Activated T-cell treated with anti-CD3 and anti-CD28 coated beads, Interleukin-2, amount 50 U/mL, for 4 hours (primary cell): ENCODE measurements around the gene METTL9. TPM values are rescaled to one million over a fixed set of nuclear protein-coding genes. Genes with fewer than 3 reads are reported as not detected.

Experiments used
- ATAC-seq, 2 donors: fragments of 200-7000 bp; cut with Tn5 transposase; one replicate each; pipeline ENCODE4 v1.10.0; 2021
- DNase-seq: peaks from one replicate; pipeline ENCODE4 v3.0.0-alpha.2; 2020
- H3K27me3 Mint-ChIP-seq: one replicate; pipeline ENCODE4 v1.8.0; 2021; ENCODE audit warnings: low read depth, mixed read lengths
- H3K36me3 Mint-ChIP-seq: one replicate; pipeline ENCODE4 v1.8.0; 2022; ENCODE audit warnings: mixed read lengths; ENCODE audit not compliant: insufficient read depth
- H3K4me1 Mint-ChIP-seq: one replicate; pipeline ENCODE4 v1.8.0; 2021; ENCODE audit warnings: low read depth, mixed read lengths
- H3K4me3 Mint-ChIP-seq: one replicate; pipeline ENCODE4 v1.8.0; 2021; ENCODE audit warnings: mild to moderate bottlenecking, moderate library complexity, mixed read lengths
- H3K9me3 Mint-ChIP-seq: one replicate; pipeline ENCODE4 v1.8.0; 2021; ENCODE audit warnings: mixed read lengths
- total RNA-seq, 3 donors: library from RNA; stranded (reverse); gene quantifications; one replicate each; pipeline ENCODE4 v1.2.1, GENCODE V29; 2021

METTL9 gene
- total RNA-seq, 3 donors from 2014 or later, result 66.4 to 75.8 (median 69.3) TPM

GRCh38 chr16:21610766-21611165, 11.4 kb downstream of the METTL9 start:
- Mint-ChIP-seq H3K9me3 (no peaks in the 10 kb centered on the region), H3K36me3 (peaks cover 1% of the 10 kb centered on the region), H3K4me1 (peaks cover 78% of the 10 kb centered on the region), H3K4me3 (no peak overlapping the region), H3K27me3 (no peaks in the 10 kb centered on the region)
- ATAC-seq (no peak), DNase-seq (no peak)

GRCh38 chr16:21611198-21611555, 11.8 kb downstream of the METTL9 start:
- no peaks in the 10 kb centered on the region for H3K9me3 Mint-ChIP-seq
- H3K36me3 Mint-ChIP-seq, result peaks cover 1% of the 10 kb centered on the region
- ATAC-seq, result no peak
- H3K27me3 Mint-ChIP-seq, result no peaks in the 10 kb centered on the region
- H3K4me3 Mint-ChIP-seq, result no peak overlapping the region
- DNase-seq, result no peak
- H3K4me1 Mint-ChIP-seq, result peaks cover 80% of the 10 kb centered on the region

- Mint-ChIP-seq H3K27me3 (no peaks in the 10 kb centered on the region), H3K9me3 (no peaks in the 10 kb centered on the region), H3K36me3 (peaks cover 1% of the 10 kb centered on the region), H3K4me1 (peaks cover 86% of the 10 kb centered on the region), H3K4me3 (peak overlapping the region; percentile 33)
- DNase-seq, result no peak
- ATAC-seq, result peak; percentile 61 to 75
Measured at GRCh38 chr16:21611556-21612384, 12.4 kb downstream of the METTL9 start.

GRCh38 chr16:21613361-21613760, 14.0 kb downstream of the METTL9 start:
- peaks cover 78% of the 10 kb centered on the region for H3K4me1 Mint-ChIP-seq
- no peaks in the 10 kb centered on the region for H3K27me3 Mint-ChIP-seq
- DNase-seq (no peak), ATAC-seq (no peak)
- H3K4me3 Mint-ChIP-seq, result no peak overlapping the region
- H3K9me3 Mint-ChIP-seq, result no peaks in the 10 kb centered on the region
- peaks cover 4% of the 10 kb centered on the region for H3K36me3 Mint-ChIP-seq

- Mint-ChIP-seq H3K36me3 (peaks cover 4% of the 10 kb centered on the region), H3K4me3 (no peak overlapping the region), H3K4me1 (peaks cover 74% of the 10 kb centered on the region), H3K27me3 (no peaks in the 10 kb centered on the region), H3K9me3 (no peaks in the 10 kb centered on the region)
- no peak for DNase-seq
- no peak for ATAC-seq
Measured at GRCh38 chr16:21613781-21614180, 14.4 kb downstream of the METTL9 start.

GRCh38 chr16:21614896-21615295, 15.5 kb downstream of the METTL9 start:
- DNase-seq (no peak), ATAC-seq (no peak)
- no peak overlapping the region for H3K4me3 Mint-ChIP-seq
- H3K27me3 Mint-ChIP-seq, result no peaks in the 10 kb centered on the region
- peaks cover 6% of the 10 kb centered on the region for H3K36me3 Mint-ChIP-seq
- H3K9me3 Mint-ChIP-seq, result no peaks in the 10 kb centered on the region
- H3K4me1 Mint-ChIP-seq, result peaks cover 68% of the 10 kb centered on the region

GRCh38 chr16:21617607-21618006, 18.2 kb downstream of the METTL9 start:
- no peak overlapping the region for H3K4me3 Mint-ChIP-seq
- no peaks in the 10 kb centered on the region for H3K27me3 Mint-ChIP-seq

GRCh38 chr16:21618281-21618680, 18.9 kb downstream of the METTL9 start:
- DNase-seq (no peak), ATAC-seq (no peak)
- H3K9me3 Mint-ChIP-seq, result no peaks in the 10 kb centered on the region
- H3K36me3 Mint-ChIP-seq, result peaks cover 15% of the 10 kb centered on the region
- H3K27me3 Mint-ChIP-seq, result no peaks in the 10 kb centered on the region
- H3K4me1 Mint-ChIP-seq, result peaks cover 56% of the 10 kb centered on the region
- no peak overlapping the region for H3K4me3 Mint-ChIP-seq

More at GRCh38 chr16:21617607-21618006, 18.2 kb downstream of the METTL9 start:
- ATAC-seq (no peak), DNase-seq (no peak)
- Mint-ChIP-seq H3K4me1 (peaks cover 57% of the 10 kb centered on the region), H3K9me3 (no peaks in the 10 kb centered on the region), H3K36me3 (peaks cover 12% of the 10 kb centered on the region)

- peaks cover 52% of the 10 kb centered on the region for H3K4me1 Mint-ChIP-seq
- no peak overlapping the region for H3K4me3 Mint-ChIP-seq
- DNase-seq, result no peak
- H3K9me3 Mint-ChIP-seq, result no peaks in the 10 kb centered on the region
- H3K27me3 Mint-ChIP-seq, result no peaks in the 10 kb centered on the region
- no peak for ATAC-seq
- H3K36me3 Mint-ChIP-seq, result peaks cover 20% of the 10 kb centered on the region
Measured at GRCh38 chr16:21619765-21620425, 20.5 kb downstream of the METTL9 start.

- peaks cover 24% of the 10 kb centered on the region for H3K36me3 Mint-ChIP-seq
- H3K27me3 Mint-ChIP-seq, result no peaks in the 10 kb centered on the region
- H3K9me3 Mint-ChIP-seq, result no peaks in the 10 kb centered on the region
- ATAC-seq, result no peak
- H3K4me3 Mint-ChIP-seq, result no peak overlapping the region
- no peak for DNase-seq
- H3K4me1 Mint-ChIP-seq, result peaks cover 49% of the 10 kb centered on the region
Measured at GRCh38 chr16:21620592-21620991, 21.2 kb downstream of the METTL9 start.

GRCh38 chr16:21622545-21622944, 23.2 kb downstream of the METTL9 start:
- Mint-ChIP-seq H3K27me3 (no peaks in the 10 kb centered on the region), H3K4me3 (no peak overlapping the region), H3K4me1 (peaks cover 52% of the 10 kb centered on the region), H3K36me3 (peaks cover 34% of the 10 kb centered on the region), H3K9me3 (no peaks in the 10 kb centered on the region)
- ATAC-seq, result no peak
- no peak for DNase-seq

GRCh38 chr16:21625026-21625425, 25.6 kb downstream of the METTL9 start:
- no peak for ATAC-seq
- Mint-ChIP-seq H3K4me1 (peaks cover 40% of the 10 kb centered on the region), H3K4me3 (no peak overlapping the region), H3K36me3 (peaks cover 48% of the 10 kb centered on the region), H3K9me3 (no peaks in the 10 kb centered on the region), H3K27me3 (no peaks in the 10 kb centered on the region)
- no peak for DNase-seq

- DNase-seq (no peak), ATAC-seq (peak; percentile 54 to 62)
- Mint-ChIP-seq H3K4me3 (peak overlapping the region; percentile 2), H3K4me1 (peaks cover 32% of the 10 kb centered on the region), H3K9me3 (no peaks in the 10 kb centered on the region), H3K27me3 (no peaks in the 10 kb centered on the region), H3K36me3 (peaks cover 43% of the 10 kb centered on the region)
Measured at GRCh38 chr16:21626659-21627277, 27.4 kb downstream of the METTL9 start.

GRCh38 chr16:21628121-21628726, 28.8 kb downstream of the METTL9 start:
- Mint-ChIP-seq H3K36me3 (peaks cover 41% of the 10 kb centered on the region), H3K27me3 (no peaks in the 10 kb centered on the region), H3K4me1 (peaks cover 27% of the 10 kb centered on the region), H3K9me3 (no peaks in the 10 kb centered on the region), H3K4me3 (no peak overlapping the region)
- DNase-seq (no peak), ATAC-seq (no peak)
